Gastroesophageal sphincter (tissue), 3 donors: ENCODE results near the gene GPR160.

Source experiments
- EP300 ChIP-seq: sonication (generic); formaldehyde crosslinking; IDR thresholded peaks from one replicate; pipeline ENCODE4 v1.6.1; 2017; ENCODE audit warnings: antibody characterized with exemption, mild to moderate bottlenecking
- POLR2A ChIP-seq, 2 donors: fragments of 450-650 bp; IDR thresholded peaks; one replicate each; pipeline ENCODE4 v1.6.1; 2017; ENCODE audit warnings: antibody characterized with exemption in 2 of 2, mild to moderate bottlenecking in 2 of 2, moderate library complexity in 1 of 2
- POLR2AphosphoS5 ChIP-seq: sonication (generic); formaldehyde crosslinking; IDR thresholded peaks from one replicate; pipeline ENCODE4 v1.6.1; 2017; ENCODE audit warnings: antibody characterized with exemption
- TF ChIP-seq, protein P1 (sequence below), 4 experiments: fragments of 200-600 bp in 2 of 4; fragments of 450-650 bp in 2 of 4; sonication (generic) in 1 of 4; IDR thresholded peaks; one replicate each; pipeline ENCODE4 v1.5.1; 2017 to 2019; ENCODE audit warnings: antibody characterized with exemption in 4 of 4, mild to moderate bottlenecking in 2 of 4, moderate library complexity in 2 of 4

DNA sequence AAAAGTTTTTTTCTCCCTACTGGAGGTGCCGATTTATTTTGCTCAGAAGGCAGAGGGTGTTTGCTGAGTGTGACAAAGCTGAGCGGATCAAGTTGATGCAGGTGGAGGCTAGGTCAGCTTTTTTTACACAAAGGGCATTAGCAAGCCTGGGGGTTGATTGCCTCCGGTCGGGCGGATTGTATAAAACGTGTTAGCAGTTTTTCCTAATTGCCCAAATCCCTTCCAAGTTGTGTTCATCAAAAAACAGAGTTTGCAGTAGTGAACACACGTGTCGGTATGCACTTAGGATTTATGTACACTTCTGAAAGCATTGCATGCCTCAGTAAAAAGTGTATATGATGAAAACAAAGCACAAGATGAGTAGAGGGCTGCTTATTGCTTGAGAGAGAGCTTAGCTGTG lies 2.6 kb downstream of the GPR160 start:
- TF ChIP-seq, protein P1, sequence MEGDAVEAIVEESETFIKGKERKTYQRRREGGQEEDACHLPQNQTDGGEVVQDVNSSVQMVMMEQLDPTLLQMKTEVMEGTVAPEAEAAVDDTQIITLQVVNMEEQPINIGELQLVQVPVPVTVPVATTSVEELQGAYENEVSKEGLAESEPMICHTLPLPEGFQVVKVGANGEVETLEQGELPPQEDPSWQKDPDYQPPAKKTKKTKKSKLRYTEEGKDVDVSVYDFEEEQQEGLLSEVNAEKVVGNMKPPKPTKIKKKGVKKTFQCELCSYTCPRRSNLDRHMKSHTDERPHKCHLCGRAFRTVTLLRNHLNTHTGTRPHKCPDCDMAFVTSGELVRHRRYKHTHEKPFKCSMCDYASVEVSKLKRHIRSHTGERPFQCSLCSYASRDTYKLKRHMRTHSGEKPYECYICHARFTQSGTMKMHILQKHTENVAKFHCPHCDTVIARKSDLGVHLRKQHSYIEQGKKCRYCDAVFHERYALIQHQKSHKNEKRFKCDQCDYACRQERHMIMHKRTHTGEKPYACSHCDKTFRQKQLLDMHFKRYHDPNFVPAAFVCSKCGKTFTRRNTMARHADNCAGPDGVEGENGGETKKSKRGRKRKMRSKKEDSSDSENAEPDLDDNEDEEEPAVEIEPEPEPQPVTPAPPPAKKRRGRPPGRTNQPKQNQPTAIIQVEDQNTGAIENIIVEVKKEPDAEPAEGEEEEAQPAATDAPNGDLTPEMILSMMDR (IDR thresholded peaks at IDR 0.05) = no peak
- TF ChIP-seq EP300 (no peak), POLR2A (IDR thresholded peaks at IDR 0.05) (no peak), POLR2AphosphoS5 (no peak)
